NCI-H1436 (cell line): Measurements from ENCODE around the gene GRAP2.
"Not testable (repeated sequence)": the region's sequence is repeated elsewhere in the genome, so short reads cannot be mapped to it uniquely, and the experiment has no call there.

ENCODE experiments used
- DNase-seq: peaks from one replicate; lab custom pipeline; 2025; lab: John Stamatoyannopoulos, UW

The GRAP2 gene

GRCh38 chr22:39900306-39901227, at the start of gene GRAP2:
Gene GRAP2 (plus strand): TSS chr22:39901084. CDS start chr22:39947107, 46,023 bp downstream.
- DNase-seq, result no peak

GRCh38 chr22:39851606-39852315, 49.1 kb upstream of the GRAP2 start:
- no peak for DNase-seq

GRCh38 chr22:39852799-39853198, 48.1 kb upstream of the GRAP2 start:
- DNase-seq, result no peak

DNA sequence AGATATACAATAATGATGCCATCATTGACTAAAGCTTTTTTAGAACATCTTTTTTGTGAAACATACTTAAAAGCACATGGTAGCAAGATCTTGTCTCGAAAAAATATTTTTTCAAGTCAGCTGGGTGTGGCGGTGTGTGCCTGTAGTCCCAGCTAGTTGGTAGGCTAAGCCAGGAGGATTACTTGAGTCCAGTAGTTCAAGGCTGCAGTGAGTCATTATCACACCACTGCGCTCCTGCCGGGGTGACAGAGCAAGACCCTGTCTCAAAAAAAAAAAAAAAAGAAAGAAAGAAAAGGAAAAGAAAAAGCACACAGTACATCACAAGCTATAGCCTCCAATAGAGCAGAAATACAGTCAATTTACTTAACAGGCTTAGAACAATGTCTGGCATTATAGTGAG, 44.3 kb upstream of the GRAP2 start:
- DNase-seq, result no peak

GRCh38 chr22:39859903-39860588, 40.8 kb upstream of the GRAP2 start:
- DNase-seq, result no peak

DNA sequence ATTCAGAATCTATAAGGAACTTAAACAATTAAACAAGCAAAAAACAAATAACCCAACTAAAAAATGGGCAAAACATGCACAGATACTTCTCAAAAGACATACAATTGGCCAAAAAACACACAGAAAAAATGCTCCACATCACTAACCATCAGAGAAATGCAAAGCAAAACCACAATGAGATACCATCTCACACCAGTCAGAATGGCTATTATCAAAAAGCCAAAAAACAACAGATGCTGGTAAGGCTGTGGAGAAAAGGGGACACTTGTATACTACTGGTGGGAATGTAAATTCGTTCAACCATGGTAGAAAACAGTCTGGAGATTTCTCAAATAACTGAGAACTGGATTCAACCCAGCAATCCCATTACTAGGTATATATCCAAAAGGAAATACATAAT, 32.1 kb upstream of the GRAP2 start:
- no peak for DNase-seq

DNA sequence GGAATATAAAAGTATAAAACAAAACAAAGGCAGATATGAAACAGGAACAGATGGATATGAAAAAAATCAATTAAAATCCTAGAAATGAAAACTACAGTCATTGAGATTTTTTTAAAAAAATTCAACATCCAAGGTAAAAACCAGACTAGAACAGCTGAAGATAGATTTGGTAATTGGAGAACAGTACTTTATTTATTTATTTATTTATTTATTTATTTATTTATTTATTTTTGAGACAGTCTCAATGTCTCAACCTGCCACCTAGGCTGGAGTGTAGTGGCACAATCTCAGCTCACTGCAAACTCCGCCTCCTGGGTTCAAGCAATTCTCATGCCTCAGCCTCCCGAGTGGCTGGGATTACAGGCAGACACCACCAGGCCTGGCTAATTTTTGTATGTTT, 31.1 kb upstream of the GRAP2 start:
- not testable (repeated sequence) for DNase-seq

DNA sequence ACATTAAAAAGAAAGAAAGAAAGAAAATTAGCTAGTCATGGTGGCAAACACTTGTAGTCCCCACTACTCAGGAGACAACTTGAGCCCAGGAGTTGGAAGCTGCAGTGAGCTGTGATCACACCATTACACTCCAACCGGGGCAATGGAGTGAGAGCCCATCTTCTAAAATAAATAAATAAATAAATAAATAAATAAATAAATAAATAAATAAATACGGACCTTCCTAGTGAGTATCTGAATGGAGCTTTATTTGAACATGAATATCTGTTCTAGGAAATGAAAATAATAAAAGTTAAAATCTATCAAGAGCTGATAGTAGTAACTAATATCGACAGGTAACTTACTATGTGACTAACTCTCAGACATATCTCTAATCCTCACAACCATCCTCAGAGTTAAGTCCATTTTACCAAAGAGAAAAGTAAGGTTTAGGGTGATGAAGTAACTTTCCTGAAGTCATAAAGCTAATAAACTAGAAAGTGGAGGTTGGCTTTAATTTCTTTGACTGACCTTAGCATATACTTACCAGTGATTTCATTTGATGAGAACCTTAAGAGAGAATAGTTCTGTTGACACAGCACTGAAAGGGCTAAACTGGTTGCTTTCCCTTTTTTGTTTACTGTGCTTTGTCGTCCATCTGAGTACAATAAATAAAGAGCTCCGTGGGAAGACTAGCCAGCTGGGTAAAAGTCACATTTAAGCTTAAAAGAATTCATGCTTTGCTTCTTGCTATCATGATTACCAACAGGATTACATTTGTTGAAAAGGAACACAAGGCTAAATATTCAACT, 29.7 kb upstream of the GRAP2 start:
- no peak for DNase-seq

DNA sequence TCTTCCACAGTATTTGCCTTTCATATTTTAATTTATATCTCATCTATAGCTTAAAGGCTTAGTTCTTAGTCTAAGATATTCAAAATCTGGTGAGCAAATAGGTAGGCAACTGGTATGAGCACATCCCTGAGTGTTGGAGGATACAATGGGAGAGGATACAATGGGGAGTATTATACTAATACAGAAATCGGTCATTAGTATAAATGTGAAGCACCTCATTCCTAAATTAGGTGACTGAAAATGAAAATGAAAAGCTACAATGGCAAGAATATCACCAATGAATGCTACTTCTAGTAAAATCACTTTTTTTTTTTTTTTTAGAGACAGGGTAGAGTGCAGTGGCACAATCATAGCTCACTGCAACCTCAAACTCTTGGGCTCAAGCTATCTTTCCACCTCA, 28.3 kb upstream of the GRAP2 start:
- no peak for DNase-seq

DNA sequence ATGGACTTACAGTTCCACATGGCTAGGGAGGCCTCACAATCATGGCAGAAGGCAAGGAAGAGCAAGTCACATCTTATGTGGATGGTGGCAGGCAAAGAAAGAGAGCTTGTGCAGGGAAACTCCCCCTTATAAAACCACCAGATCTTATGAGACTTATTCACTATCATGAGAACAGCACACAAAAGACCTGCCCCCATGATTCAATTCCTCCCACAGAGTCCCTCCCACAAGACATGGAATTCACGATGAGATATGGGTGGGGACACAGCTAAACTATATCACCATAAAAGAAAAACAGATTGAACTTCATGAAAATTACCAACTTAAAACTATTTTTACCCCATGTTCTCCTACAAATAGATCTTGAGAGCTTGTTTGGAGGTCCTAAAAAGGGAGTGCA, 26.9 kb upstream of the GRAP2 start:
- no peak for DNase-seq

DNA sequence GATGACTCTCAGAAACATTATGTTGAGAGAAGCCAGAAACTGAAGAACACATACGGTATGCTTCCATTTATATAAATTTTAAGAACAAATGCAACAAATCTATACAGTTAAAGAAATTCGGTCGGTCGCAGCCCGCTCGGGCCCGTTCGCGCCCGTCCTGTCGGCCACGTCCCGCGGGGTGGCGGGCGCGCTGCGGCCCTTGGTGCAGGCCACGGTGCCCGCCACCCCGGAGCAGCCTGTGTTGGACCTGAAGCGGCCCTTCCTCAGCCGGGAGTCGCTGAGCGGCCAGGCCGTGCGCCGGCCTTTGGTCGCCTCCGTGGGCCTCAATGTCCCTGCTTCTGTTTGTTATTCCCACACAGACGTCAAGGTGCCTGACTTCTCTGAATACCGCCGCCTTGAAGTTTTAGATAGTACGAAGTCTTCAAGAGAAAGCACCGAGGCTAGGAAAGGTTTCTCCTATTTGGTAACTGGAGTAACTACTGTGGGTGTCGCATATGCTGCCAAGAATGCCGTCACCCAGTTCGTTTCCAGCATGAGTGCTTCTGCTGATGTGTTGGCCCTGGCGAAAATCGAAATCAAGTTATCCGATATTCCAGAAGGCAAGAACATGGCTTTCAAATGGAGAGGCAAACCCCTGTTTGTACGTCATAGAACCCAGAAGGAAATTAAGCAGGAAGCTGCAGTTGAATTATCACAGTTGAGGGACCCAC, 25.6 kb upstream of the GRAP2 start:
- not testable (repeated sequence) for DNase-seq

DNA sequence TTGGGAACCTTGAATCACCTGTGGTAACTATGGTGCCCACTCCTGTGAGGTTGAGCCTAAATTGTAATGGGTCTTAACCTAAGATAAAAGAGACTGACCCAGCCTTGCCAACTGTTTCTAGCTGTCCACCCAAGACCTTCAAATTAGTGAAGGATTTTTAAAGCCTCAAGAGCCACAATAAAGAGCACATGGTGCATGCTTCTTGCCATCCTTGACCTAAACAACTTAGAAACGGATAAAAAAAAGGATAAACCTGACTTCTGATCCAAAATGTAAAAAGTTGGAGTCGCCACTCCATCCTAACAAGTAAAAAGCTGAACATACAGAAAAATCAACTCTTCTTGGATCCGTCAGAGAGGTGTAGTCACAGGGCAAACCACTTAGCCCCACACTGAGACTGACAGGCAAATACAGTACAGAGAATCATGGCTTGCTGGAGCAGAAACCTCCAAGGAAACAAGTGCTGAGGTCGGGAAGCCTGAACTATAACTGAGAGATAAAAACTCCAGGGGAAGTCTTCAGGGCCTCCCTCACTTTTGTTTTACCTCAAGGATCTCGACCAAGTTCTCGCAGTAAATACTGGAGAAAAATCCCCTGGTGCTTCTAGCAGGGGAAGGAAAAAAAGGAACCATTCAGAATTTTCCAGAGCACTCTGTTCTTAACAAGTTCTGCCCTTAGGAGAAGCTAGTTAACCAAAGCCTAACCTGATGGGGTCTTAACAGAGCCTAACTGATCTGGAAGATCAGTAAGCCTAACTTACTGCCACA, 23.6 kb upstream of the GRAP2 start:
- DNase-seq, result no peak

GRCh38 chr22:39880722-39881121, 20.2 kb upstream of the GRAP2 start:
- no peak for DNase-seq

GRCh38 chr22:39883057-39883456, 17.8 kb upstream of the GRAP2 start:
- no peak for DNase-seq

DNA sequence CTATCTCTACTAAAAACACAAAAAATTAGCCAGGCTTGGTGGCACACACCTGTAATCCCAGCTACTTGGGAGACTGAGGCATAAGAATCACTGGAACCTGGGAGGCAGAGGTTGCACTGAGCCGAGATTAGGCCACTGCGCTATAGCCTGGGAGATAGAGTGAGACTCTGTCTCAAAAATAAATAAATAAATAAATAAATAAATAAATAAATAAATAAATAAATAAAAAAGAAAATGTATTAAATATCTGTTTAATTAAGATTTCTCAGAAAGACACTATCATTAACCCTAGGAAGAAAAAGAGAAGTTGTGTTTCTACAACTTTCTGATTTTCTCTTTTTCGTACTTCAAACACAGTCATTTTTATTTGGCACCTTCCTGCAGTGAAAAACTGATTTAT, 11.0 kb upstream of the GRAP2 start:
- not testable (repeated sequence) for DNase-seq

DNA sequence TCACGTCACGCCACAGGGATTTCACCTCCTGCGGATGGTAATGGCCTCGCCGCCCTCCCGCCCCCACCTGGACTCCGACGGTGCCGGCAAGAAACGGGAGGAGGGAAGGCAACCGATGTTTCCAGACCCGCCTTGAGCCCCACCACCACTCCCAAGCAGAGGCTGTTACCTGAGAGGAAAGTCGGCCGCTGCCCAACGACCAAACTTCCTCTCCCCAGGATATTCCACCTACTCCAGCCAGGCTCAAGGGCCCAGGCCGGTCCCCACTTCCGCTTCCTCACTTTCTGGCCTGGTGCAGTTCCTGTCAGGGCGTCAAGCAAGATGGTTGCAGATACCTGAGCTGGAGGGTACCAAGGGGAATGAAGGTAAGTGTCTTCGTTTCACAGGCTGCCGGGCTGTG, 7.4 kb upstream of the GRAP2 start, which contains the start of gene ENTHD1:
Gene ENTHD1, minus strand, starts transcription at position 235 of the 400 bp plus-strand sequence. CDS start 6,012 bp downstream, outside the sequence.
- no peak for DNase-seq

GRCh38 chr22:39894554-39895092, 6.3 kb upstream of the GRAP2 start:
- DNase-seq, result no peak

- DNase-seq, result no peak
Measured at GRCh38 chr22:39895682-39896081, 5.2 kb upstream of the GRAP2 start.

DNA sequence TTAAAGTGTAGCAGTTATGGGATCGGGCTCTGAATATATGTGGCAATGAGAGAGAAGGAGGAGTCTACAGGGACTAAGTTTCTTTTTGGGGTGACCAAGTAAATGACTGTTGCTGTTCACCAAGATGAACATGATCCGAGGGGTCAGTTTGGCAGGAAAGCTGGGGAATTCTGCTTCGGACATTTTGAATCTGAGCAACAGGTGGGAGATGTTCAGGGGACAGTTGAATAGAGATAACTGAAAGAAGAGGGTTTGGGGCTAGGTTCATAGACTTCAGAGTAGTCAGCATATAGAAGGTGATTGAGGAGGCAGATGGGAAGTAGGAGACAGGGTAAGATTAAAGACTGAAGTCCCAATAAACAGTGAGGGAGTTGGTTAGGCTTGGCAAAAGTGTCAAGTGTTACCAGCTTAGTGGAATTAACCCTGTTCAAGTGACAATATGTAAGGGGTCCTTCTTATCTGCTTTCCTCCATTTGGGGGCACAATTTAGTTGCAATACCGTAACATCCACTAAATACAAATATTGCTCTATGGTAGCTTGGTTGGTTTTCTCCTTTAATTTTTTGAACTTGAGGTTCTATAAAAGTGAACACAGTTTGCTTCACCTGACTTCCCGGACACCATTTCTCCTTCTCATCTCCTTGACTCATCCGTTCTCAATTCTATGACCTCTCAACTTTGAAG, 4.4 kb upstream of the GRAP2 start:
- DNase-seq, result no peak
